Calu3 (cell line): Measurements from ENCODE around the gene PDZD2. TPM values are rescaled to one million over a fixed set of nuclear protein-coding genes. Genes with fewer than 3 reads are reported as not detected.

Experiments
- BruUV-seq: library from RNA; stranded (reverse); fragments of 400-500 nt; replicated peaks from 2 replicates; lab custom pipeline; 2021; lab: Mats Ljungman, UMichigan
- CTCF ChIA-PET: fragments of 300-600 bp; sonication (Branson Sonifier 250); formaldehyde crosslinking; loops from one replicate; lab custom pipeline; 2022; ENCODE audit warnings: antibody characterized with exemption; lab: Charles Lee
- DNase-seq: peaks from one replicate; pipeline ENCODE4 v3.0.0; 2022
- H3K27ac Mint-ChIP-seq: one replicate; pipeline ENCODE4 v1.8.0; 2022; ENCODE audit warnings: mixed read lengths; ENCODE audit not compliant: unreplicated experiment
- H3K27me3 Mint-ChIP-seq: one replicate; pipeline ENCODE4 v1.8.0; 2022; ENCODE audit warnings: mixed read lengths; ENCODE audit not compliant: unreplicated experiment
- H3K36me3 Mint-ChIP-seq: one replicate; pipeline ENCODE4 v1.8.0; 2022; ENCODE audit warnings: mild to moderate bottlenecking, moderate library complexity, mixed read lengths; ENCODE audit not compliant: insufficient read depth, unreplicated experiment
- H3K4me1 Mint-ChIP-seq: one replicate; pipeline ENCODE4 v1.8.0; 2022; ENCODE audit warnings: mild to moderate bottlenecking, low read depth, mixed read lengths; ENCODE audit not compliant: unreplicated experiment
- H3K4me3 Mint-ChIP-seq: one replicate; pipeline ENCODE4 v1.8.0; 2022; ENCODE audit warnings: mild to moderate bottlenecking, low read depth, moderate library complexity, mixed read lengths; ENCODE audit not compliant: unreplicated experiment
- H3K9me3 Mint-ChIP-seq: one replicate; pipeline ENCODE4 v1.8.0; 2022; ENCODE audit warnings: low read depth, mixed read lengths; ENCODE audit not compliant: unreplicated experiment
- CTCF ChIP-seq: fragments of 200-600 bp; IDR thresholded peaks from one replicate; pipeline ENCODE4 v1.8.0; 2022; ENCODE audit warnings: antibody characterized with exemption; ENCODE audit not compliant: unreplicated experiment
- intact Hi-C: fragments of 100-400 bp; cut with micrococcal nuclease; formaldehyde crosslinking; loops from one replicate; pipeline ENCODE4 v1.10.0; 2022; ENCODE audit not compliant: unreplicated experiment
- total RNA-seq: library from RNA; stranded (reverse); gene quantifications from 2 replicates; pipeline ENCODE4 v1.2.3, GENCODE V29; 2022

PDZD2 gene
- total RNA-seq, 1 experiment from 2014 or later, result 0.97 TPM

- Mint-ChIP-seq H3K4me1 (no peaks in the 10 kb centered on the region), H3K9me3 (no peaks in the 10 kb centered on the region), H3K27ac (no peak overlapping the region), H3K27me3 (no peaks in the 10 kb centered on the region), H3K4me3 (no peak overlapping the region), H3K36me3 (peaks cover 59% of the 10 kb centered on the region)
- no peak for TF ChIP-seq CTCF
- DNase-seq, result no peak
- no TSS peak for BruUV-seq
- CTCF ChIA-PET, result no interaction called here
- intact Hi-C loops, result no loop called here
These were observed 463.5 kb downstream of the PDZD2 start for GRCh38 chr5:32102254-32102986.

DNA sequence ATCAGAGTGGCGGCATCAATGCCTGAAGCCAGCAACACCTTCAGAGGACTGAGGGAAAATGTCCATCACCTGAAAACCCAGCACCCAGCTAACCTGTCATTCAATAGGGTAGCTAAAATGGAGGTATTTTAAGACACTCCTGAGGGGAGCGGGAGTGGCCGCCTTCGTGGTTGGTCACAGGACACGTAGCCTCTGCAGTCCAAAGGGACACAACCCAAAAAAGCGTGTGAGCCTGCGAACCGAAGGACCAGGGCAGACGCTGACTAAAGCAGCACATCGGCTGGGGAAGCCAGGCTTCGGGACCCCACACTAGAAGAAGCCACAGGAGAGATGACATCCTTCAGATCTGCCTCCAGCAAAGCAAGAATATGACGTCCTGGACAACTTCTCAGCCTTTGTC, 464.6 kb downstream of the PDZD2 start:
- Mint-ChIP-seq H3K36me3 (peaks cover 52% of the 10 kb centered on the region), H3K27me3 (no peaks in the 10 kb centered on the region), H3K9me3 (no peaks in the 10 kb centered on the region), H3K27ac (no peak overlapping the region), H3K4me3 (no peak overlapping the region), H3K4me1 (no peaks in the 10 kb centered on the region)
- BruUV-seq, result no TSS peak
- TF ChIP-seq CTCF, result no peak
- DNase-seq, result no peak
- intact Hi-C loops, result no loop called here
- CTCF ChIA-PET, result no interaction called here

DNA sequence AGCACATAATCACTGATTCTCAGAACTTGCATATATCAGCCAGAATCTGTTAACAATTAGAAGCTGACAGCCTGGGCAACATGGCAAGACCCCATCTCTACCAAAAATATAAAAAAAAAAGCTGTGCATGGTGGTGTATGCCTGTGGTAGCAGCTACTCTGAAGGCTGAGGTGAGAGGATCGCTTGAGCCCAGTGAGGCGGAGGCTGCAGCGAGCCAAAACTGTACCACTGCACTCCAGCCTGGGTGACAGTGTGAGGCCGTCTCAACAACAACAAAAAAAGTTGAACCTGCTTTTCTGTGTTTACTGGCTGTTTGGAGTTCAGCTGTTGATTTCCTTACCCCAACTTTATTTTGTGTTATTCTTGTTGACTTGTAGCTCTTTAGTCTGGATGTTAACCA, 468.4 kb downstream of the PDZD2 start:
- CTCF ChIA-PET, result interaction anchor here (0.6 to 0.8 kb wide), 3 partner anchors 23 to 330 kb away, joined by 4 to 7 read pairs (median 4); no protein-coding TSS in a partner anchor

DNA sequence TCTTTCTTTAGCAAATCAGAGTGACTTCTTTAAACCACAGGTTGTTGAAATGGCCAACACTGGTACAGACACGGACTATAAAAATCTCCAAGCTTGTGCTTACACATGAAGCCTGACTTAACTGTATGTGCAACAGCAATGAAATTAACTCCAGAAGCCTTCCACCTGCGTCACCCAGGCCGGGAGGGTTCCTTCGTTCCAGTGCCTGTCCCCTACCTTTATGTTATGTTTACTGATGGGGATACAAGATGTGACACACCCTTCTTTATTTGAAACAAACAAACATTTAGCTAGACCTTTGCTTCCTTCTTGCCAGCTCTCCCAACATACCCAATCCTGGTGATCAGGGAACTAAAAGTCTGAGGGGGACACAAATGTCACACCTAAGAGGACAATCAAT, 469.2 kb downstream of the PDZD2 start:
- H3K4me3 Mint-ChIP-seq, result no peak overlapping the region
- BruUV-seq, result no TSS peak
- CTCF ChIA-PET, result interaction anchor here (0.6 kb wide), 1 partner anchor 17 kb away, joined by 5 read pairs; no protein-coding TSS in a partner anchor
- H3K36me3 Mint-ChIP-seq, result peaks cover 59% of the 10 kb centered on the region
- H3K27ac Mint-ChIP-seq, result no peak overlapping the region
- no peaks in the 10 kb centered on the region for H3K27me3 Mint-ChIP-seq
- peaks cover 9% of the 10 kb centered on the region for H3K4me1 Mint-ChIP-seq
- TF ChIP-seq CTCF, result no peak
- no peak for DNase-seq
- intact Hi-C loops, result no loop called here
- no peaks in the 10 kb centered on the region for H3K9me3 Mint-ChIP-seq

More for the DNA sequence above, 468.4 kb downstream of the PDZD2 start:
- H3K27ac Mint-ChIP-seq, result no peak overlapping the region
- H3K27me3 Mint-ChIP-seq, result no peaks in the 10 kb centered on the region
- no peaks in the 10 kb centered on the region for H3K9me3 Mint-ChIP-seq
- no peak for DNase-seq
- peaks cover 9% of the 10 kb centered on the region for H3K4me1 Mint-ChIP-seq
- intact Hi-C loops, result no loop called here
- BruUV-seq, result no TSS peak
- no peak for TF ChIP-seq CTCF
- no peak overlapping the region for H3K4me3 Mint-ChIP-seq
- peaks cover 52% of the 10 kb centered on the region for H3K36me3 Mint-ChIP-seq
